Glomerular endothelial cell (primary cell): ENCODE results near the gene CCL4L2. TPM values are rescaled to one million over a fixed set of nuclear protein-coding genes. Genes with fewer than 3 reads are reported as not detected.
"Not testable (repeated sequence)": the region's sequence is repeated elsewhere in the genome, so short reads cannot be mapped to it uniquely, and the experiment has no call there.

ENCODE experiments used
- DNase-seq: peaks from one replicate; pipeline ENCODE4 v3.0.0-alpha.2; 2011; ENCODE audit warnings: low read depth, low spot score; ENCODE audit errors: extremely low read depth
- total RNA-seq: library from RNA; depleted of rRNA; stranded (reverse); fragments of >200 nt; gene quantifications from 2 replicates; pipeline ENCODE4 v1.2.3, GENCODE V29; 2015

CCL4L2 gene
- total RNA-seq, 1 donor from 2014 or later = not detected

DNA sequence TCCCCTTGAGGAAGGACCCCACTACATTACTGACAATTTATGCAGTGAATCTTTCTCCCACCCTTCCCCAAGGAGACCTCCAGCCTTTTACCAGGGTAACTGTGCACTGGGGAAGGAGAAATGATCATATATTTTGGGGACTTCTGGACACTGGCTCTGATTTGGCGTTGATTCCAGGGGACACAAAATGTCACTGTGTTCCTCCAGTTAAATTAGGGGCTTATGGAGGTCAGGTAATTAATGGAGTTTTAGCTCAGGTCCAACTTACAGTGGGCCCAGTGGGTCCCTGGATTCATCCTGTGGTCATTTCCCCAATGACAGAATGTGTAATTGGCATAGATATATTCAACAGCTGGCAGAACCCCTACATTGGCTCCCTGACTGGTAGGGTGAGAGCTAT is 8.7 kb downstream of the CCL4L2 start:
- not testable (repeated sequence) for DNase-seq

DNA sequence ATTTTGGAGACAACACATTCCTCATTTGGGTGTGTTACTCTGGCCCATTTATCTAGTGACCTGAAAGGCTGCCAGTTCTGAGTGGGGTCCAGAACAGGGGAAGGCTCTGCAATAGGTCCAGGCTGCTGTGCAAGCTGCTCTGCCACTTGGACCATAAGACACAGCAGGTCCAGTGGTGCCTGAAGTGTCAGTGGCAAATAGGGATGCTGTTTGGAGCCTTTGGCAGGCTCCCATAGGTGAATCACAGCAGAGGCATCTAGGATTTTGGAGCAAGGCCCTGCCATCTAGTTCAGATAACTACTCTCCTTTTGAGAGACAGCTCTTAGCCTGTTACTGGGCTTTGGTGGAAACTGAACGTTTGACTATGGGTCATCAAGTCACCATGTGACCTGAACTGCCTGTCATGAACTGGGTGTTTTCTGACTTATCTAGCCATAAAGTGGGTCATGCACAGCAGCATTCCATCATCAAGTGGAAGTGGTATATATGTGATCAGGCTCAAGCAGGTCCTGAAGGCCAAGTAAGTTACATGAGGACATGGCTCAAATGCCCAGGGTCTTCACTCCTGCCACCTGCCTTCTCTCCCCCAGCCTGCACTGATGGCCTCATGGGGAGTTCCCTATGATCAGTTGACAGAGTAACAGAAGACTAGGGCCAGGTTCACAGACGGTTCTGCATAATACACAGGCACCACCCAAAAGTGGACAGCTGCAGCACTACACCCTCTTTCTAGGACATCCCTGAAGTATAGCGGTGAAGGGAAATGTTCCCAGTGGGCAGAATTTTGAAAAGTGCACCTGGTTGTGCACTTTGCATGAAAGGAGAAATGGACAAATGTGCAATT is 10.1 kb downstream of the CCL4L2 start:
- not testable (repeated sequence) for DNase-seq

DNA sequence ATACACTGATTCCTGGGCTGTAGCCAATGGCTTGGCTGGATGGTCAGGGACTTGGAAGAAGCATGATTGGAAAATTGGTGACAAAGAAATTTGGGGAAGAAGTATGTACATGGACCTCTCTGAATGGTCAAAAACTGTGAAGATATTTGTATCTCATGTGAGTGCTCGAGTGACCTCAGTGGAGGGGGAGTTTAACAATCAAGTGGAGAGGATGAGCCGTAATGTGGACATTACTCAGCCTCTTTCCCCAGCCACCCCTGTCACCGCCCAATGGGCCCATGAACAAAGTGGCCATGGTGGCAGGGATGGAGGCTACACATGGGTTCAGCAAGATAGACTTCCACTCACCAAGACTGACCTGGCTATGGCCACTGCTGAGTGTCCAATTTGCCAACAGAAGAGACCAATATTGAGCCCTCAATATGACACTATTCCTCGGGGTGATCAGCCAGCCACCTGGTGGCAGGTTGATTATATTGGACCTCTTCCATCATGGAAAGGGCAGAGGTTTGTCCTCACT is 10.8 kb downstream of the CCL4L2 start:
- DNase-seq = not testable (repeated sequence)

DNA sequence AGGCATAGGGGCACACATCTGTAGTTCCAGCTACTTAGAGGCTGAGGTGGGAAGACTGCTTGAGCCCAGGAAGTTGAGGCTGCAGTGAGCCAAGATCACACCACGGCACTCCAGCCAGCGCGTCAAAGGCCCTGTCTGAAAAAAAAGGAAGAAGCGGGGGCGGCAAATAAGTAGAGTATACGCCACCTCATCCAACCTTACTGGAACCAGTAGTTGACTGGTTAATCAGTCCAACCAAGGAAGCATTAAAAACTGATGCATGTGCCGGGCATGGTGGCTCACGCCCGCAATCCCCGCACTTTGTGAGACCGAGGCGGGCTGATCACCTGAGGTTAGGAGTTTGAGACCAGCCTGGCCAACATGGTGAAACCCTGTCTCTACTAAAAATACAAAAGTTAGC is 12.1 kb downstream of the CCL4L2 start:
- DNase-seq = not testable (repeated sequence)

DNA sequence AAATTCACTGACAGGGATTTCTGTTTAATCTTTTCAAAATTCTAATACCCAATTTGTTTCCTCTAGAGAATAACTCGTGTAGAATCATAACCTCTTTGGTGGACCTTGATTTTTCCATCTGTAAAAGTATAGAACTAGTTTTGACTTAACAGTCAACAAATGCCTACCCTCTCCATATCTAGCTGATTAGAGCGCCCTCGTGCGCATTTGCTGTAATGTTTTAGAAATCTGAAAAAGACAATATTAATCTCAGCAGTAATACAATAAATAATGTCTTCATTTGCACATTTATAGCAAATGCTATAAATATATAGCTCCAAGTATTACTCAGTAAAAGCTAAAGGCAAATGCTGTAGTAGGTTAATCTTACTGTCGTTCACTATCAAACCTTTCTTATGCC is 18.8 kb downstream of the CCL4L2 start:
- not testable (repeated sequence) for DNase-seq

DNA sequence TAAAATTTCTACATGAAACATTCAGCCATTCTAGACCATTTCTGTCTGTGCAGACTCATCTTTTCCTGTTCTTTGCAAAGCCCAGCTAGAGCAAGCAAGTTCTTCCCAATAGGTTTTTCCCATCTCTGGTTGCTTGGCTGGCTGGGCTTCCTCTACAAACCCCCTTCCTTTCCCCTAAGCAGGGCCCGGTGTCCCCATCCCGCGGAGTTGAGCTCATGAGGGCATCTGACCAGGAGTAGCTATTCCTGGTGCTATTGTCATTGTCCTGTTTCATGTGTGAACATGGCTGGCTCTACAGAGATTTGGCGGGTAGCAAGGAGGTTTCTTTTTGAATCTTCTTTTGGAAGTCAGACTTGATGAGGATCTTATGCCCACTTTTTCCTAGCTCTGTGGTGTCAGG is 31.2 kb downstream of the CCL4L2 start:
- DNase-seq = not testable (repeated sequence)

Other genes starting within 250 kb of the CCL4L2 start
- gene CCL16, start 229.6 kb upstream of the CCL4L2 start, total RNA-seq = not detected in 2 replicates
- 5.6 and 11.2 TPM in 2 replicates for gene CCL14, start 224.3 kb upstream of the CCL4L2 start, total RNA-seq
- not detected in 2 replicates for gene CCL15, start 209.5 kb upstream of the CCL4L2 start, total RNA-seq
- not detected in 2 replicates for gene CCL23, start 193.1 kb upstream of the CCL4L2 start, total RNA-seq
- not detected in 2 replicates for gene CCL18, start 146.8 kb upstream of the CCL4L2 start, total RNA-seq
- not detected in 2 replicates for gene CCL3, start 120.9 kb upstream of the CCL4L2 start, total RNA-seq
- gene CCL4, start 107.2 kb upstream of the CCL4L2 start, total RNA-seq = not detected in 2 replicates
- 0.39 and 1.3 TPM in 2 replicates for gene TBC1D3B, start 34.4 kb upstream of the CCL4L2 start, total RNA-seq
- not detected in 2 replicates for gene CCL3L1, start 14.3 kb upstream of the CCL4L2 start, total RNA-seq
- gene TBC1D3I, start 53.5 kb downstream of the CCL4L2 start, total RNA-seq = 1.5 and 1.6 TPM in 2 replicates
- not detected in 2 replicates for gene TBC1D3G, start 112.8 kb downstream of the CCL4L2 start, total RNA-seq
- not detected in 2 replicates for gene TBC1D3H, start 177.4 kb downstream of the CCL4L2 start, total RNA-seq